Suppressor macrophage treated with lipopolysaccharide for 1 hour (primary cell): ENCODE measurements around the gene PDX1.

Experiments used
- DNase-seq, 3 donors: peaks; one replicate each; pipeline ENCODE4 v3.0.0-alpha.2; 2020 to 2022

PDX1 gene

GRCh38 chr13:27970382-27971235 is 50.8 kb downstream of the PDX1 start:
- DNase-seq = no peak

- no peak for DNase-seq
Measured at GRCh38 chr13:27971236-27971645, 51.4 kb downstream of the PDX1 start.

- no peak for DNase-seq
Measured at GRCh38 chr13:27971776-27972477, 52.1 kb downstream of the PDX1 start.

DNA sequence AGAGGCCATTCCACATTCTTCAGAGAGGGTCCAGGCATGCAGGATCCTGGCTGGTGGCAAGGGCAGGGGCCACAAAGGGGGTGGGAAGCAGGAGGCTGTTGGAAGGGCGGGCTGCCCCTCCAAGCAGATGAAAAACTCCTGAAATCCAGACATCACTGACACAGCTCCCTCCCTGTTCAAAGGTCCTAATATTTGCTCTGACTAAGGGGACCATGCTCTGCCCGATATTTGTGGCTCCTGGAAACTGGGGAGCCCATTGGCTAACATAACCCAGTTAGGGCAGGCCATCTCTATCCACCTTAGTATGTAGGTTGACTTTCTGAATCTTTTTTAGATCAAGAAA is 52.6 kb downstream of the PDX1 start:
- no peak for DNase-seq

DNA sequence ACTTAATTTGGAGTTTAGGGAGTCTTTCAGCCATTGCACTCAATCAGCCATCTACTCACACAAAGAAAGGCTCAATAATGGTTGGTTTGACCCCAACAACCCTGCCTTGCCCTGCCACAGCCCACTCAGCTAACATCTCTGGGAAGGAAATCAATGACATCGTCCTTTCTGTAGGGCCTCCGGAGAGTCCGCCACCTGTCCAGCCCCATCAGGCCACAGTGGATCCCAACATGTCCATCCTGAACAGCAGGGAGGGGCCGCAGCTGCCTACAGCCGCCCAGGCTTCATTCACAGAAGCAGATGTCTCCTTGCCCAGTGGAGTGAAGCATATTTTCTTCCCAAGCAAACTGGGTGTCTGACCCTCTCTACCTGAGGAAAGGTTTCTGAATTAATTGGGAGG is 53.5 kb downstream of the PDX1 start:
- no peak for DNase-seq

DNA sequence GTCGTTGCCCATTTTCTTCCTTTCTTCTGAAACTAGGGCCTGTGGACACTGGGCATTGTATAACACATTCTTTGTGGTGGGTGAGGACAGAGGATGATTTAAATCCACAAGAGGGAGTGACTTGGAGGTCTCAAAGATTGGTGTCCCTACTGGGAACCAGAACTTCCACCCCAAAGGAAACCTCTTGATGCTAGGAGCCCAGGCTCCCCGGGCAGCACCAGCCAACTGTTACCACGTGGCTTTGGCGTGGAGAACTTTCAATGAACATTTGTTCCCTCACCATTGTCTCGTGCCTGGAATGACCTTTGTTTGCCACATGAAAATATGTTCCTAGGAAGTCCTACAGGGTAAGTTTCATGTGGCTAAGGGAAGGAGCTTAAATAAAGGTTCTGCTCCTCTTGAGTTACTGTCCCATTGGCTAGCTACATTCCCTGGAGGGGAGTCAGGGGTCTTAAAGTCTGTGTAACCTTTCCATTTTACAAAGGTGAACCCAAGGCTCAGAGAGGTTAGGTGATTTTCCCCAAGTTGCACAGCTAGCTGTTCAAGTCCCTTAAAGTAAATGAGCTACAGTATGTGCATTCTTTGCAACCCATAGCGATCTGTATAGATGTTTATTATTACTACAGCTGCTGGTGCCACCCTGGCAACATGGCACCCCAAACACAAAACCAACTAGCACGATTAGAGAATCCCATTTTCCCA is 54.3 kb downstream of the PDX1 start:
- no peak for DNase-seq
